ENCODE data around the gene NOD2. TPM values are rescaled to one million over a fixed set of nuclear protein-coding genes. Genes with fewer than 3 reads are reported as not detected.

The NOD2 gene
- total RNA-seq, 1 experiment from 2014 or later = 5.4 TPM

DNA sequence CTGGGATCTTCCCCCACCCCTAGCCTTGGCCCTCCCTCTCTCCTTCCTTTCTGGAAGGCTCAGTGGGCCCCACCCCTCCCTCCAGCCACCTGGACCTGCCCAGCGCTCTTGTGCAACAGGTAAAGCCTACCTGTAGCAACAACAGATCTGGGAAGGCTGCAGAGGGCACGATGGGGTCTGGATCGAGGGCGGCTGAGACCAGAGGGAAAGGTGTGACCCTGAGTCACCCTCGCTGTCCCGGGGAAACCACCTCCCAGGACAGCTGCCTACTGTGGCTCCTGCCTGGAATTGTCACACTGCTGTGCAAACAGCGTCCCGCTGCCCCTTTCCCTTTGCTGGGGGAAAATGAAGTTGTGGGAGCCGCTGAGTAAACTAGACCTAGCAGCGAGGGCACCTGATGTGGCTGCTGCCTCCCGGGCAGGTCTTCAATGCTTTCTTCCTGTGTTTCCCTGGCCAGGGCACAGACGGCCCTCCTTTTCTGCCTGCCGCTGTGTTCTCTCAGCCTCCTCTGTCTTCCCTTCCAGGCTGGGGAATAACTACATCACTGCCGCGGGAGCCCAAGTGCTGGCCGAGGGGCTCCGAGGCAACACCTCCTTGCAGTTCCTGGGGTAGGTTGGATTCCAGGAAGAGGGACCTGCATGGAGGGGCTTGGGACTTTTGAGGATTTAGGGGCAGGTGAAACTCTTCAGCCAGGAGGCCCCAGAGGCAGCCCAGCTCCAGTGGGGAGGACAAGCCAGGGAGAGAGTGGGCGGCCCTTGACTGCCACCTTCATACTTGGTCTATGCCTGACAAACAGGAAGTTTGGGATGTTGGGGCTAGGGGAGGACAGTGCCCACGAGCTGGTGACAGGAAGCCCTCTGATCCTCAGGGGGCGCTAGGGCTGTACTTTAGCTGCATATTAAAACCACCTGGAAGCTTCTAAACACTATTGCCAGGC, 26.3 kb downstream of the NOD2 start:
- no peak overlapping the region for H3K27ac ChIP-seq (ENCODE audit: low read depth, low read length)
- POLR2A ChIA-PET = no interaction called here
- no TSS peak for BruUV-seq (replicated peaks)
- H3K4me1 ChIP-seq (ENCODE audit: control insufficient read depth in 1 of 2, insufficient read depth in 2 of 2, low read length in 2 of 2) = peaks cover 2 to 13% of the 10 kb centered on the region in 2 experiments; a peak in 3 of 4 replicates
- no peaks in the 10 kb centered on the region for H3K9me3 ChIP-seq (ENCODE audit: control insufficient read depth in 1 of 2, insufficient read depth in 1 of 2, low read depth in 1 of 2, low read length in 2 of 2)
- H3K27me3 ChIP-seq (ENCODE audit: insufficient read depth, low read length) = no peaks in the 10 kb centered on the region
- H2AFZ ChIP-seq (ENCODE audit: low read depth, low read length, poor library complexity, severe bottlenecking) = no peak overlapping the region
- H3K36me3 ChIP-seq (ENCODE audit: control insufficient read depth in 1 of 2, insufficient read depth in 2 of 2, low read length in 2 of 2) = 0 out of 4 replicates have a peak, but pooled peaks cover 0 to 2% of the 10 kb centered on the region in 2 experiments
- H3K79me2 ChIP-seq (ENCODE audit: insufficient read depth, low read length) = no peaks in the 10 kb centered on the region
- no peaks in the 10 kb centered on the region for H3K9me2 ChIP-seq (ENCODE audit: insufficient read depth)
- intact Hi-C loops (cut with micrococcal nuclease) = no loop called here
- H3K4me3 ChIP-seq (replicated peaks in 1 of 2; ENCODE audit: low read depth in 1 of 2, low read length in 2 of 2) = no peak overlapping the region
- no peak overlapping the region for H3K4me2 ChIP-seq (ENCODE audit: low read length)
- no peaks in the 10 kb centered on the region for H4K20me1 ChIP-seq (ENCODE audit: insufficient read depth)
- no peak for TF ChIP-seq EZH2 (IDR thresholded peaks at IDR 0.05)
- no peak for TF ChIP-seq CBX3 (IDR thresholded peaks at IDR 0.05; ENCODE audit: low read depth)
- no peak for TF ChIP-seq SIN3A (IDR thresholded peaks at IDR 0.05; ENCODE audit: low read depth)
- no peak for TF ChIP-seq MAX (IDR thresholded peaks at IDR 0.05)
- TF ChIP-seq POLR2A (IDR thresholded peaks at IDR 0.05; ENCODE audit: borderline replicate concordance, extremely low read depth, insufficient read depth, insufficient read length) = no peak
- TF ChIP-seq CEBPB (IDR thresholded peaks at IDR 0.05; ENCODE audit: low read depth) = peak; percentile 61; the same call in 1 of the 2 replicates
- RAD21 ChIA-PET (ENCODE audit: low non-redundant PET in 1 of 2, low total read pairs in 2 of 2, uncharacterized antibody in 2 of 2, unreplicated experiment in 2 of 2) = no interaction called here
- CTCF ChIA-PET = no interaction called here
- DNase-seq (ENCODE audit: low read depth, low spot score) (no peak), ATAC-seq (peak; percentile 55)
- no peak overlapping the region for H3K9ac ChIP-seq (ENCODE audit: low read length)

DNA sequence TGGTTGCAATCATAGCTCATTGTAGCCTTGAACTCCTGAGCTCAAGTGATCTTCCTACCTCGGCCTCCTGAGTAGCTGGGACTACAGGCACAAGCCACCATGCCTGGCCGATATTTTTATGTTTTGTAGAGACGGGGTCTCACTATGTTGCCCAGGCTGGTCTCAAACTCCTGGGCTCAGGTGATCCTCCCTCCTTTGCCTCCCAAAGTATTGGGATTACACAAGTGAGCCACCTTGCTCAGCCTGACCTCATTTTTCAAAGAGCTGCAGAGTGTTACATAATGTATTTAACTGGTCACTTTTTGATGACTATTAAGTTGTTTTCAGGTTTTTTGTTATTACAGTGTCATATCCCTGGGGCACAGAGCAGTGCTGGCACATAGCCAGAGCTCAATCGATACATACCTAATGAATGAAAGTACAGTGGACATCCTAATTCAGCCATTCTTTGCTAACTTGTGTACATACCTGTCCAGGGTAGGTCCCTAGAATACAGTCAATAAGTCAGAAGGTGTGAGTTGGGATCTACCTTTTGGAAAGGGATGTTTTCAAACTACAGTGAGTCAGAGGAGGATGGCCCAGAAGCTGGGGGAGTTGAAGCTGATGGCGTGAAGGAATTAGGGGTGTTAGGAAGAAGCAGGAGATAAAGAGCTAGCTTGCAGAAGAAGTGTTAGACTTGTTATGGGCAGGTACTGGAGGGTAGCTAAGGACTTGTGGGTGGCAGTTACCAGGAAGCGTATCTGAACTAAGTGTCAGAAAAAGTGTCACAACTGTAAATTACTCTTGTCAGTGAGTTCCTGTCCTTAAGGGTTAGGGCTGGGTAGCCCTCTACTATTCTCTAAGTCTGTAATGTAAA, 28.4 kb downstream of the NOD2 start:
- RAD21 ChIA-PET (ENCODE audit: low non-redundant PET in 1 of 2, low total read pairs in 2 of 2, uncharacterized antibody in 2 of 2, unreplicated experiment in 2 of 2) = no interaction called here
- BruUV-seq (replicated peaks) = no TSS peak
- ATAC-seq = no peak
- TF ChIP-seq CTCF (IDR thresholded peaks at IDR 0.05 in 2 of 3, conservative IDR thresholded peaks at IDR 0.05 in 1 of 3; ENCODE audit: borderline replicate concordance in 1 of 3, insufficient read depth in 1 of 3, low read depth in 2 of 3, low read length in 2 of 3) = no peak
- TF ChIP-seq EZH2 (IDR thresholded peaks at IDR 0.05) = no peak
- no peak for TF ChIP-seq ZFX (IDR thresholded peaks at IDR 0.05)
- no peak for TF ChIP-seq EGR1 (IDR thresholded peaks at IDR 0.05; ENCODE audit: low read depth)
- no peak for TF ChIP-seq EZH2phosphoT487 (IDR thresholded peaks at IDR 0.05; ENCODE audit: borderline replicate concordance)
- no peak for TF ChIP-seq CEBPB (IDR thresholded peaks at IDR 0.05; ENCODE audit: low read depth)
- TF ChIP-seq YY1 (IDR thresholded peaks at IDR 0.05; ENCODE audit: extremely low read depth, insufficient replicate concordance, low read depth, low read length) = no peak
- no peak for TF ChIP-seq FOSL1 (IDR thresholded peaks at IDR 0.05; ENCODE audit: low read depth)

More for the DNA sequence above, 28.4 kb downstream of the NOD2 start:
- peaks cover 2 to 13% of the 10 kb centered on the region in 2 experiments; a peak in 3 of 4 replicates for H3K4me1 ChIP-seq (ENCODE audit: control insufficient read depth in 1 of 2, insufficient read depth in 2 of 2, low read length in 2 of 2)
- intact Hi-C loops (cut with micrococcal nuclease) = no loop called here
- POLR2A ChIA-PET = no interaction called here
- H2AFZ ChIP-seq (ENCODE audit: low read depth, low read length, poor library complexity, severe bottlenecking) = no peak overlapping the region
- H3K9ac ChIP-seq (ENCODE audit: low read length) = no peak overlapping the region
- H3K9me2 ChIP-seq (ENCODE audit: insufficient read depth) = no peaks in the 10 kb centered on the region
- H3K4me2 ChIP-seq (ENCODE audit: low read length) = no peak overlapping the region
- 0 out of 4 replicates have a peak, but pooled peaks cover 0 to 2% of the 10 kb centered on the region in 2 experiments for H3K36me3 ChIP-seq (ENCODE audit: control insufficient read depth in 1 of 2, insufficient read depth in 2 of 2, low read length in 2 of 2)
- H3K79me2 ChIP-seq (ENCODE audit: insufficient read depth, low read length) = no peaks in the 10 kb centered on the region
- no peaks in the 10 kb centered on the region for H3K27me3 ChIP-seq (ENCODE audit: insufficient read depth, low read length)
- no peak overlapping the region for H3K4me3 ChIP-seq (replicated peaks in 1 of 2; ENCODE audit: low read depth in 1 of 2, low read length in 2 of 2)
- no peaks in the 10 kb centered on the region for H3K9me3 ChIP-seq (ENCODE audit: control insufficient read depth in 1 of 2, insufficient read depth in 1 of 2, low read depth in 1 of 2, low read length in 2 of 2)
- H3K27ac ChIP-seq (ENCODE audit: low read depth, low read length) = no peak overlapping the region
- CTCF ChIA-PET = no interaction called here
- DNase-seq (ENCODE audit: low read depth, low spot score) = no peak
- H4K20me1 ChIP-seq (ENCODE audit: insufficient read depth) = no peaks in the 10 kb centered on the region
